Neutrophil (primary cell): ENCODE measurements around the gene ZFAND2A.
"Not testable (repeated sequence)": the region's sequence is repeated elsewhere in the genome, so short reads cannot be mapped to it uniquely, and the experiment has no call there.

Source experiments
- H3K27ac ChIP-seq: fragments of 200-600 bp; sonication (generic); 2 replicates; pipeline ENCODE4 v1.5.1; 2016; ENCODE audit warnings: mild to moderate bottlenecking, moderate library complexity
- H3K27me3 ChIP-seq: fragments of 200-600 bp; sonication (generic); 2 replicates; pipeline ENCODE4 v1.6.0; 2016; ENCODE audit warnings: mild to moderate bottlenecking
- H3K36me3 ChIP-seq: fragments of 200-600 bp; sonication (generic); 2 replicates; pipeline ENCODE4 v1.5.1; 2017
- H3K4me1 ChIP-seq, 2 experiments: fragments of 200-600 bp in 1 of 2; sonication (generic) in 1 of 2; 1 replicate in 1 of 2; 2 replicates in 1 of 2; pipeline versions ENCODE4 v1.5.1 to v1.6.1; 2013 to 2016; ENCODE audit warnings: low read depth in 1 of 2, low read length in 1 of 2, mild to moderate bottlenecking in 1 of 2, moderate library complexity in 1 of 2; ENCODE audit not compliant: control insufficient read depth in 1 of 2, insufficient read depth in 1 of 2
- H3K4me3 ChIP-seq, 2 experiments: fragments of 200-600 bp in 1 of 2; sonication (generic) in 1 of 2; 1 replicate in 1 of 2; 2 replicates in 1 of 2; pipeline ENCODE4 v1.5.1; 2013 to 2016; ENCODE audit warnings: low read depth in 1 of 2, low read length in 1 of 2, mild to moderate bottlenecking in 1 of 2, moderate library complexity in 1 of 2
- H3K9me3 ChIP-seq: fragments of 200-600 bp; sonication (generic); 2 replicates; pipeline ENCODE4 v1.5.1; 2016
- TF ChIP-seq, protein P1 (sequence below): fragments of 200-600 bp; sonication (generic); IDR thresholded peaks from 2 replicates; pipeline ENCODE4 v1.5.1; 2016; ENCODE audit warnings: antibody characterized with exemption

Gene ZFAND2A, protein sequence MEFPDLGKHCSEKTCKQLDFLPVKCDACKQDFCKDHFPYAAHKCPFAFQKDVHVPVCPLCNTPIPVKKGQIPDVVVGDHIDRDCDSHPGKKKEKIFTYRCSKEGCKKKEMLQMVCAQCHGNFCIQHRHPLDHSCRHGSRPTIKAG

DNA sequence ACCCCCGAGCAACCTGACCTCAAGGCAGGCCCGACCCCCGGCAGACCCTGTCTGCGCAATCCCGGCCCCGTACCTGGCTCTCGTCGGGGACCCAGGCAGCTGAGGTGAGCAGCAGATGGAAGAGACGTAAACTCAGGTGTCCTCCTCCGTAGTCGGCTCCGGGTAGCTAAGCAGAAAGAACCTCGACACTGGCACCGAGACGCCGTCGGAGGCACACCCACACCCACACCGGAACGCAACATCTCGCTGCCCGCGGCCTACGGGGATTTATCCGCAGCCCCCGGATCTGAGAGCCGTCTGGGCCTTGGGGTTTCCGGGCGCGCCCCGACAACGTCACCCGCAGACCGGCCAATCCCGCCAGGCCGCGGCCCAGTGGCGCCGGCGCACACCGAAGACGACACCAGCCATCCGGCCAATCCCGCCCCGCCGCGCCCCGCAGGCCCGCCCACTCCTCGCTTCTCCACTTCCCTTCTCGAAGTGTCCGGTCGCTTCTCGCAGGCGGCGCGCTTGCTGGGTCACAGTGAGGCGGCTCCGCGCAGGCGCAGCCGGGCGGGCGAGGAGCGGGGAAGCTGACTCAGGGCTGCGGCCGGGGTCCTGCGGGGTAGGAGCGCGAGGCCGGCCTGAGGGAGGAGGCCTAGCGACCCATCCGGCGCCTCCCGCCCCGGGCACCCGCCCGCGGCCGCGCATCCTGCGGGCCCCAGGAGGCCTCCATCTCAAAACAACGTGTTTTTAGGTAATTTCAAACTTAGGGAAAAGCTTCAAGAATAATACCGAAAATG is at the start of gene ZFAND2A:
TSS of gene ZFAND2A (minus strand) at position 306 of the 779 bp plus-strand sequence. CDS start 1,984 bp downstream, outside the sequence.
- peaks cover 30% of the 10 kb centered on the region for H3K36me3 ChIP-seq
- H3K27ac ChIP-seq: peak within 1 kb of the TSS; percentile 93
- TF ChIP-seq, protein P1, sequence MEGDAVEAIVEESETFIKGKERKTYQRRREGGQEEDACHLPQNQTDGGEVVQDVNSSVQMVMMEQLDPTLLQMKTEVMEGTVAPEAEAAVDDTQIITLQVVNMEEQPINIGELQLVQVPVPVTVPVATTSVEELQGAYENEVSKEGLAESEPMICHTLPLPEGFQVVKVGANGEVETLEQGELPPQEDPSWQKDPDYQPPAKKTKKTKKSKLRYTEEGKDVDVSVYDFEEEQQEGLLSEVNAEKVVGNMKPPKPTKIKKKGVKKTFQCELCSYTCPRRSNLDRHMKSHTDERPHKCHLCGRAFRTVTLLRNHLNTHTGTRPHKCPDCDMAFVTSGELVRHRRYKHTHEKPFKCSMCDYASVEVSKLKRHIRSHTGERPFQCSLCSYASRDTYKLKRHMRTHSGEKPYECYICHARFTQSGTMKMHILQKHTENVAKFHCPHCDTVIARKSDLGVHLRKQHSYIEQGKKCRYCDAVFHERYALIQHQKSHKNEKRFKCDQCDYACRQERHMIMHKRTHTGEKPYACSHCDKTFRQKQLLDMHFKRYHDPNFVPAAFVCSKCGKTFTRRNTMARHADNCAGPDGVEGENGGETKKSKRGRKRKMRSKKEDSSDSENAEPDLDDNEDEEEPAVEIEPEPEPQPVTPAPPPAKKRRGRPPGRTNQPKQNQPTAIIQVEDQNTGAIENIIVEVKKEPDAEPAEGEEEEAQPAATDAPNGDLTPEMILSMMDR: peak; percentile 49
- peaks cover 33 to 35% of the 10 kb centered on the region in 2 experiments for H3K4me1 ChIP-seq
- no peaks in the 10 kb centered on the region for H3K27me3 ChIP-seq
- peak within 1 kb of the TSS; percentile 72 to 90 for H3K4me3 ChIP-seq
- no peaks in the 10 kb centered on the region for H3K9me3 ChIP-seq

DNA sequence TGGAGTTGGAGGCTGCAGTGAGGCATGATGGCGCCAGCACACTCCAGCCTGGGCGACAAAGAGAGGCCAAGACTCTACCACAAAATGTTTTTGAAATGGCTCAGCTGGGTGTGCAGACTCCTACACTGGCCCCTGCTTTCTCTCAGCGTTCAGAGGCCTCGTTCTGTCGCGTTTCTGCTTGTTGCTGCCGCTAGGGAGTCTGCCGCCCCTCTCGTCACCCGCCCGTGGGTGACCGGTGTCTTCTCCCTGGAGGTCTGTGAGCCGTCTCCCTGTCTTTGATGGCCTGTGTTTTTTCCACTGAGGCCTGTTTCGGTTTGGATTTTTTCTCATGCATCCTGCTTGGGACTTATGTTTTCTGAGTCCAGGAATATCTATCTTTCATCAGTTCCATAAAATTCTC is 49.1 kb upstream of the ZFAND2A start:
- Histone ChIP-seq H3K4me3 (no peak overlapping the region), H3K27ac (no peak overlapping the region), H3K9me3 (no peaks in the 10 kb centered on the region), H3K4me1 (no peaks in the 10 kb centered on the region), H3K27me3 (peaks cover 71% of the 10 kb centered on the region), H3K36me3 (no peaks in the 10 kb centered on the region)
- TF ChIP-seq, protein P1: no peak

DNA sequence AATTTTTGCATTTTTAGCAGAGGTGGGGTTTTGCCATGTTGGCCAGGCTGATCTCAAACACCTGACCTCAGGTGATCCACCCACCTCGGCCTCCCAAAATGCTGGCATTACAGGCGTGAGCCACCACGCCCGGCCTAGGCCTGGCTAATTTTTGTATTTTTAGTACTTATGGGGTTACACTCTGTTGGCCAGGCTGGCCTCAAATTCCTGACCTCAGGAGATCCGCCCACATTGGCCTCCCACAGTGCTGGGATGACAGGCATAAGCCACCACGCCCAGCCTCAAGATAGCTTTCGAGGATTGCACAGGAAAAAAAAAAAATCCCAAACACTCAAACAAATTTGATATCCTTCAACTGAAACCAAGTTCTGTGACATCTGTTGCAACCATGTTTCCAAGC is 45.7 kb upstream of the ZFAND2A start:
- H3K4me1 ChIP-seq, H3K9me3 ChIP-seq, H3K36me3 ChIP-seq, H3K4me3 ChIP-seq, H3K27ac ChIP-seq: not testable (repeated sequence)
- H3K27me3 ChIP-seq: peaks cover 65% of the 10 kb centered on the region

DNA sequence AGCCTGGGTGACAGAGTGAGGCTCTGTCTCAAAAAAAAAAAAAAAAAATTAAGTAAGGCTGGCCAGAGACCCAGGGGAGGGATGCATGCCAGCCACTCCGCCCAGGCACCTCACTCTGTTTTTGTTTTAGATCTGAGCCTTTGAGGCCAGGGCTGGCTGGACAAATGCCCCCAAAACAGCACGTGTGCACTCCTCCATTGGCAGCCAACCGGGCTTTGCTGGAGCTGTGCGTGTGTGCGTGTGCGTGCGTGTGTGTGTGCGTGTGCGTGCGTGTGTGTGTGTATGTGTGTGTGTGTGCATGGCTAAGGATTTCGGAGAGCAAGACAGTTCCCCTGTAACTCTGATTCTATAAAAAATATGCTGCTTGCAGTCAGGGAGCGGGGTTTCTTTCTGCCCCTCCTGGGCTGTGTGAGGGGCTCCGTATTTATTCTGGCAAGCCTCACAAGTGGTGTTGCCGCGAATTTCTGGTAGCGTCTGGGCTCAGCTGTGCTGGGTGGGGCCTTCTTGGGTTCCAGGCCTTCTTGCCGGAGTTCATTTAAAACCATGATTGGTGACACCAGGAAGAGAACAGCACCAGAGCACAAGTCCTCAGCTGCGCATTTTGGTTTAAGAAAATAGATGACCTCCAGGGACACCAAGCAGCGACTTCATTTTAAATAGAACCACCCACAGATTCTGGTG is 44.6 kb upstream of the ZFAND2A start:
- no peaks in the 10 kb centered on the region for H3K4me1 ChIP-seq
- TF ChIP-seq, protein P1: no peak
- H3K36me3 ChIP-seq: no peaks in the 10 kb centered on the region
- H3K27ac ChIP-seq: no peak overlapping the region
- no peaks in the 10 kb centered on the region for H3K9me3 ChIP-seq
- no peak overlapping the region for H3K4me3 ChIP-seq
- H3K27me3 ChIP-seq: peaks cover 65% of the 10 kb centered on the region

DNA sequence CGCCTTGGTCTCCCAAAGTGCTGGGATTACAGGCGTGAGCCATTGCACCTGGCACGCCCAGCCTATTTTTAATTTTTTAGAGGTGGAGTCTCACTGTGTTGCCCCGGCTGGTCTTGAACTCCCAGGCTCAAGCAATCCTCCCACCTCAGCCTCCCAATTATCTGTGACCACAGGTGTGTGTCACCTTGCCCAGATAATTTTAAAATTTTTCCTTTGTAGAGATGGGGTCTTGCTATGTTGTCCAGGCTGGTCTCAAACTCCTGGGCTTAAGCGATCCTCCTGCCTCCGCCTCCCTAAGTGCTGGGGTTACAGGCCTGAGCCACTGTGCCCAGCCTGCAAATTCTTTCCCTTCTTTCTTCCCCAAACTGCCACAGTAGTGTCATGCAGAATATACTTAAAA is 42.9 kb upstream of the ZFAND2A start:
- not testable (repeated sequence) for H3K9me3 ChIP-seq, H3K36me3 ChIP-seq, H3K4me3 ChIP-seq, H3K27ac ChIP-seq, H3K4me1 ChIP-seq
- H3K27me3 ChIP-seq: peaks cover 67% of the 10 kb centered on the region

DNA sequence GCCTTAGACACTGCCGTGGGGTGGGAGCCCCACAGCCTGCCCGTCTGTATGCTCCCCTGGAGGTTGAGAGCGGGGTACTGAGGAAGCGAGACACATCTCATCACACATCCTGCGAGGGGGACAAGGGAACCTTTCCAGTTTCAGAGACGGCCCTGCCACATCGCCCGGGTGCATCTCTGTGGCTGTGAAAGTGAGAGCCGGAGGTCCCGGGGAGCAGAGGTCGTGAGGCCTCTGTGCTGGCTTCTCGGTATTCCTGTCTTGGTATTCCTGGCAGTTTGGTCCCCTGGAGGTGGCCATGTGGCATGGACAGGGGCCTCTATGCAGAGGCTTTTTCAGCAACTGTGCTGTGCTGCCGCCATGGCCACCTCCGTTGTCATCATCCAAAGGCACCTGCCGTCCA is 41.9 kb upstream of the ZFAND2A start:
- Histone ChIP-seq H3K4me1 (no peaks in the 10 kb centered on the region), H3K9me3 (no peaks in the 10 kb centered on the region), H3K27me3 (peaks cover 72% of the 10 kb centered on the region), H3K27ac (no peak overlapping the region), H3K36me3 (no peaks in the 10 kb centered on the region), H3K4me3 (no peak overlapping the region)
- TF ChIP-seq, protein P1: no peak
